GM19240 (cell line): Measurements from ENCODE around the gene PLAAT4.
A peak's percentile ranks its signal among the peaks of the same experiment; 100 is the strongest.
"Not testable (repeated sequence)": the region's sequence is repeated elsewhere in the genome, so short reads cannot be mapped to it uniquely, and the experiment has no call there.

Source experiments
- DNase-seq: peaks from one replicate; pipeline ENCODE4 v3.0.0; 2011; ENCODE audit warnings: low spot score; ENCODE audit not compliant: insufficient read length

PLAAT4 gene

DNA sequence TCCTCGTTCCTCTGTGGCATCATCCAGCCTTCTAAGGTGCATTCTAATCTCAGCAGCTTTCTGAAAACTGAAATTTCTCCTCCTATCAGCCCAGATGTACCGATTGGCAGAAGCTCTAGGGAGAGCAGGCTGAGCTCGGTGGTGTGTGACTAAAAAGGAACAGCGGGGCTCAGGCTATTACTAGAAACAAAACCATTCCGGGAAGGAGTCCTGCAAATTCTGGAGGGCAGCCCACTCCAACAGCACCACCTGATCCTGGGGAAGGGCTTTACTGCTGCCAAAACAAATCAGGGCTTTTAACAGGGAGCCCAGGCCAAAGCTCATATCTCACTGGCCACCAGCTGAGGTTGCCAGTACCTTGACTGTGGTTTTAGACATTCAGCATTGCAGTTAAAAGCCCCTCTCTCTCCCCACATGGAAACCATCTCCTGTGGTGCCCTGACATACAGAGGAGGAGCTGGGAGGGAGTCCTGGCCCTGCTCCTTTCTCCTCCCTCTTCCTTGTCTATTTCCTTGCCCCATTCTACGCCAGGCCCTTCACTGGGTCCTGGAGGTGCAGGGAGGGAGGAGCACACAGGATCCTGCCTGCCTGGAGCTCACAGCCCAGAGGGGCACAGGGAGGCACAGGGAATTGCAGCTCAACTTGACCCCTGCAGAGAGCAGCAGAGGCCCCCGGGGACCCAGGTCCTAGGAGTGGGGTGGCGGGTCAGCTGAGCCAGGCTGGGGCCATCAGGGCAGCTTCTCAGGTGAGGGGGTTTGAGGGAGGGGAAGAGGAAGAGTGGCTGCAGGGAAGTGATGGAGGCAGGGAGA is 889 bp downstream of the PLAAT4 start:
- DNase-seq = no peak

DNA sequence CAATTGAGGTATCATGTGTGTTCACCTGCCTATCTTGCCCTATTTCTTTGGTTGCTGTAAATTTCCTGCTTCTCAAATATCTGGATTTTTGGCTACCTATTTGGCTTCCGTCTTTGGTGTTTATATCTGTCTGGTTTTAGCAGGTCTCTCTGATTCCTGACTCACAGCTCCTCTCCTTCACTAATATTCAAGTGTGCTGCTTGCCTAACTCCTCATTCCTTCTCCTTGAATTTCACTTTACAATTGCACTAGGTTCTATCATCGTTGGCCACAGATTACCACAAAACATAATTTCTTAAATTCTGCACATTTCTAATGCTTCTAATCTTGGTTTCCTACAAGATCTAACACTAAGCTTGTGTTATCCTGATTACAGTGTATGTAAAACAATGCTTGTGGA is 5.9 kb downstream of the PLAAT4 start:
- DNase-seq = not testable (repeated sequence)

DNA sequence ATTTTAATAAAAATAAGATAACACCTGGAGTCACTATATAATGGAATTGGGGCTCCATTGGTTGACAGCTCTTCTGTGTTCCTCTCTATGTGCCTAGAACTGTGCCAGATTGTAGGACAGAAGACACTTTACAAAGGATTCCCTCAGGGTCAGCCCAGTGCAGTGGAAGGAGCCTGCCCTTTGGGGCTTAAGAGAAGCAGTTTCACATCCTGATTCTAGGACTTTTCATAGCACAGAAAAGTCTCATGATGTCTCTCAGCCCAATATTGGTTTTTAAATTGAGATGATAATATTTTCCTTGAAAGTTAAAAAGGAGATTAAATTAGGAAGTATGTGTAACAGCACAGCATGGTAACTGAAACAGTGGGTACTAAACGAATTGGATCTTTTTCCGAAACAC is 7.1 kb downstream of the PLAAT4 start:
- no peak for DNase-seq

DNA sequence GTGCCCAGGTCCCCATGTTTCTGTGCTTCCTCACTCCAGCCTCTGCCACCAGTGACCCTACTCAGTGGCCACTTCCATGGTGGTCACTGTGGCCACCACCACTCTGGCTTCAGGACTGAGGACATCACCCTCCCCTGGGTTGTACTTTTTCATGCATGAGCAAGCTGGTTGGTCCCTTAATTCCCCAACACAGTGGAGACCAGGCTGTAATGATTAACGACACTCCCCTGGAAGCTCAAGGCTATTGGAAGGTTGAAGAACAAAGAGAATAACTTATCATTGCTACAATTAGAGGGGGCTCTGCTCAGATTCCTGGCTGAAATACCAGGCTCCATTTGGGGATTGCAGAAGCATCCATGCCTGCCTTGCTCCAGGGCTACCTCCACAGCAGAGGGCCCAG is 10.5 kb downstream of the PLAAT4 start:
- DNase-seq = no peak

DNA sequence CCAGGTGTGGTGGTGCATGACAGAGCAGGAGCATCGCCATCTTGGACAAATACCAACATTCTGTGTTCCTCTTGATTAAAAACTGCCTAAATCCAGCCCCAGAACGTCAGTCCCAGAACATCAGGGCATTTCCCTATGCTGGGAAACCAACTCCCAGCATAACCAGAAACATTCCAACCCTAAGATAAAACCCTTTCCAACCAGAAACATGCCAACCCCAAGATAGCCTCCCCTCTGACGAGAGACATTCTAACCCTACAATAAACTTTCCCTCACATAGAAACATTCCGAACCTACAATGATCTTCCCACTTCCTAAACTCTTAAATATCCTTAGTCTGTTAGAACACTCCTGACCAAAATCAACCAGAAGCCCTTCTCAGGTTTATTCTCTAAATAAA is 11.6 kb downstream of the PLAAT4 start:
- no peak for DNase-seq

DNA sequence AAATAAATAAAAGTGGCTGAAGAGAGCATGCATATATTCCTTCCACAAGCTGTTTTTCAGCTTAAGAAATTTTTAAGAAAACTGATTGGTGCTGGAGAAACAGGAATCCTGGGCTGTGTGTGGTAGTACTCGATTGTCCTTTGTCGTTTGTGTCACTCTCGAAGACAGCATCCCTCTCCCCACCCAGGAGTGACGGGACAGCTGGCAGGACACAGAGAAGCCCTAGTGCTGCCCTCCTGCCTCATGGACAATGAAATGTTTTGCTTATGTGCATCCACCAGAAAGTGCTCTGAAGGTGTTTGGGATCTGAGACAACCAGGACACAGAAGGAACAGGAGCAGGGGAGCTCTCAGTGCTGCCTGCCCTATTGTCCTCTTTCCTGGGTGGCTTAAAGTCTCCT is 12.8 kb downstream of the PLAAT4 start:
- DNase-seq = no peak

DNA sequence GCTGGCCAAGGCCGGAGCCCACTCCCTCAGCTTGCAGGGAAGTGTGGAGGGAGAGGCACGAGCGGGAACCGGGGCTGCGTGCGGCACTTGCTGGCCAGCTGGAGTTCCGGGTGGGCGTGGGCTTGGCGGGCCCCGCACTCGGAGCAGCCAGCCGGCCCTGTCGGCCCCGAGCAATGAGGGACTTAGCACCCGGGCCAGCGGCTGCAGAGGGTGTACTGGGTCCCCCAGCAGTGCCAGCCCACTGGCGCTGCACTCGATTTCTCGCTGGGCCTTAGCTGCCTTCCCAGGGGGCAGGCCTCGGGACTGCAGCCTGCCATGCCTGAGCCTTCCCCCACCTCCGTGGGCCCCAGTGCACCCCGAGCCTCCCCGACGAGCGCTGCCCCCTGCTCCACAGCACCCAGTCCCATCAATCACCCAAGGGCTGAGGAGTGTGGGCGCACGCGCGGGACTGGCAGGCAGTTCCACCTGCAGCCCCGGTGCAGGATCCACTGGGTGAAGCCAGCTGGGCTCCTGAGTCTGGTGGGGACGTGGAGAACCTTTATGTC is 13.6 kb downstream of the PLAAT4 start:
- not testable (repeated sequence) for DNase-seq

DNA sequence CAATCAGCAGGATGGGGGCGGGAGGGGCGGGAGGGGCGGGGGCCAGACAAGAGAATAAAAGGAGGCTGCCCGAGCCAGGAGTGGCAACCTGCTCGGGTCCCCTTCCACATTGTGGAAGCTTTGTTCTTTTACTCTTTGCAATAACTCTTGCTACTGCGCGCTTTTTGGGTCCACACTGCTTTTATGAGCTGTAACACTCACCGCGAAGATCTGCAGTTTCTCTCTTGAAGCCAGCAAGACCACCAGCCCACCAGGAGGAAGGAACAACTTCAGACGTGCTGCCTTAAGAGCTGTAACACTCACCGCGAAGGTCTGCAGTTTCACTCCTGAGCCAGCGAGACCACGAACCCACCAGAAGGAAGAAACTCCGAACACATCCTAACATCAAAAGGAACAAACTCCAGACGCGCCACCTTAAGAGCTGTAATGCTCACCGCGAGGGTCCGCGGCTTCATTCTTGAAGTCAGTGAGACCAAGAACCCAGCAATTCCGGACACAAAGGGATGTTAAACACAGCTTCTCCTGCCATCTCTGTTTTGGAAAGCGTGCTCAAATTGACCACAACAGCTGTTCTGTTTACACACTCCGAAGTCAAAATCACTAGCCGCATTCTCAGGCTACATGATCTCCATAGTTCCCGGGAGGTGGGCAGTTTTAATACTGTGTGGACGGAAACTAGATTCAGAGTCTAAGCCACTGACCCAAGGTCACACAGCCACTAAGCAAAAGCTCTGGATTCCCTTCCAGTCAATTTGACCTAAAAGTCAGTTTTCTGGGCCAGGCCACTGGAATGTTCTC is 14.7 kb downstream of the PLAAT4 start:
- DNase-seq = no peak

DNA sequence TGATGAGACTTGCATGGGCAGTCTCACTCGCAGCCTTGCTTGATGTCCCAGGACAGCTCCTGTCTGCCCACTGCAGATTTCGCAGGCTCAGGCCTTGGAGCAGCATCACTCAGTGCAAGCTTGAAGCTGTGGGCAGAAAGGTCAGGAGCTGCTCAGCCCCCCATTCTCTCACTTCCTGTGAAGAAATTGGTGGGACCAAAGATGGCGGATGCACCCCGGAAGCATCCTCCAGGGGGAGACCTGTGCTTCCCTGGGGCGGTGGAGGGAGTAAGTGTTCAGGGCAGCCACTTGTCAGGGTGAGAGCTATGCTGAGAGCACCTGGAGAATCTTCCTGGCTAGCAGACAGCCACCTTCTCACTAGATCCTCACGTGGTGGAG is 15.3 kb downstream of the PLAAT4 start:
- no peak for DNase-seq

DNA sequence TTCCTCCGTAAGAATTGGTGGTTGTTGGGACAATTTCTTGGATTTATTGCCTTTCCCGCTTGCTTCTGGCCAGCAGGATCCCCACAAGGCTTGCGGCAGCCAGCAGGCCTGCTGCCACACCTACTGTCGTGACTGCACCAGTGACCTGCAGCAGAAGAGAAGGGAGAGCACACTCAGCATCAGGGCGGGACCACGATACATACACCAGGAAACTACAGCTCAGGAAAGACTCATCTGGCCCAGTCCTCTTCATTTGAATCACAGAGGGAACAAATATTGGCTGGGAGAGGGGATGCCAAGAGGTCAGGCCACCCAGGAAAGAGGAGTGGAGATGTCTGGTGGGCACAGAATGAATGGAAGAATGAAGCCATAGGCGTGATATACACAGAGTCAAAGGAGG is 16.3 kb downstream of the PLAAT4 start:
- DNase-seq = no peak

DNA sequence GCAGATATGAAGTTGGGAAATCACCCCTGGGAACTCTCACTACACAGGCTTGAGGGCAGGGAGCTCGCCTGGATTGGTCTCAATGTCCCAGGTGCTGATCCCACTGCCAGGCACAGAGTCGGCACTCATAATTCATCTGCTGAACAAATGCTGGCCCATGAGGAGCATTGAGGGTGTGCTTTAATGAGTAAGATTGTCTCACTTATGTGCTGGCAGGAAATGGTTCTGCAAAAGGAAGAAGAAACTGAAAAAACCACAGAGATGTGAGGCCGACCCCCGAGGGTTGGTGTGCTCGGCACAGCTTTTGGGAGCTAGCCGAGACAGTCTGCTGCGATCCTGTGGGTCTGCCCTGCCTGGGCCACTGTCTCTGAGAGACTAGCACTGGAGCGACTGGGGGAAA is 17.2 kb downstream of the PLAAT4 start:
- DNase-seq = peak; percentile 63

DNA sequence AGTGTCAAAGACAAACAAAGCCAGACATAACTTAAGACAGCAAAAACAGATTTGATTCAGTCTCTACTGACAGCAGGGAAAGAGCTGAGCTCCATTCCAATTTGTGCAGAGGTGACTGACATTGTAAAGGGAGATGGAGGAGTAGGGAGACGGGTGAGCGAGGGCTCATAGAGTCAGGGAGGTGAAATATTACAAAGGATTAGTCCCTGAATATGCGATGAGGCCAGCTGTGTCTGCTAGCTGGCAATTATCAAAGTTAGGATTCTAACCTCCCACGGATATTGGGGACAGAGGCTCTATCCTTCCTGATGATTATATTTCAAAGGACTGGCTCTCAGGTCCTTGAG is 18.2 kb downstream of the PLAAT4 start:
- DNase-seq = no peak

DNA sequence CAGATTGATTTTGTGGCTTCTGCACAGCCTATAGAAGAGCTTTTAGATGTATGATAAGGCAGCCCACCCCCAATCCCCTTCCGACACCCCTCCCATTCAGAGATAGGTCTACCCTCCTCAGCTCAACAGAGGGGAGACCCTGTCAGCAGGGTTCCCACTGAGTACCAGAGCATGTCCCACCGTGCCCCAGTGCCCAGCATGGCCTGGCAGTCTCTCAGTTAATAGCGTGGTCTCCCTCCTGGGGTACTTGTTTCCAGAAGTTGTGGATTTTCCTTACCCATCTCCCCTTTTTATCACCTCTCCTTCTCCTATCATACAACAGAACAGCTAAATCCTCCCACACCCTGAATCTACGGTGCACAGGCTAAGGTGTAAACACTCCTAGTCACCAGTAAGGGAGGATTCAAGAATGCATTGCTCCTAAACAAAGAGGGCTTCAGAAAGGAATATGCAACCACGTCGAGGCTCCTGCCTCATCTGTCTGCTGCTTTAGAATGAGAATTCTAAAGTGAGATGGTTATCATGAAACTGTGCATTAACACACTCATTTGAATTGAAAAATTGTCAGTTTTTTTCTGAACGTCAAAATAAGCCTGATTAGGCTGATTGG is 19.9 kb downstream of the PLAAT4 start:
- DNase-seq = no peak

DNA sequence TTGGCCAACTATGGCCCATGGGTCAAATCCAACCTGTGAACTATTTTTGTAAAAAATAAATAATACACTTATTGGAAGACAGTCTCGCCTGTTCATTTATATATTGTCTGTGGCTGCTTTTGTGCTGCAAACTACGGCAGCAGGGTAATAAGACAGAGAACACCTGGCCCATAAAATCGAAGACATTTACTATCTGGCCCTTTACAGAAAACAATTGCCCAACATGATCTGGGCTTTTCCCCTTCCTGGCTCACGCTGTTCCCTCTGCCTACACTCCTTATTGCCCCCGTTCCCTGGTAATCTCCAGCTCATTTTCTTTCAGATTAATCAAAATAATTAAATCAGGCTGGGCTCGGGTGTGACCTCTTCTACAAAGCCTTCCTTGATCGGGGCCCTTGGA is 21.0 kb downstream of the PLAAT4 start:
- DNase-seq = no peak

DNA sequence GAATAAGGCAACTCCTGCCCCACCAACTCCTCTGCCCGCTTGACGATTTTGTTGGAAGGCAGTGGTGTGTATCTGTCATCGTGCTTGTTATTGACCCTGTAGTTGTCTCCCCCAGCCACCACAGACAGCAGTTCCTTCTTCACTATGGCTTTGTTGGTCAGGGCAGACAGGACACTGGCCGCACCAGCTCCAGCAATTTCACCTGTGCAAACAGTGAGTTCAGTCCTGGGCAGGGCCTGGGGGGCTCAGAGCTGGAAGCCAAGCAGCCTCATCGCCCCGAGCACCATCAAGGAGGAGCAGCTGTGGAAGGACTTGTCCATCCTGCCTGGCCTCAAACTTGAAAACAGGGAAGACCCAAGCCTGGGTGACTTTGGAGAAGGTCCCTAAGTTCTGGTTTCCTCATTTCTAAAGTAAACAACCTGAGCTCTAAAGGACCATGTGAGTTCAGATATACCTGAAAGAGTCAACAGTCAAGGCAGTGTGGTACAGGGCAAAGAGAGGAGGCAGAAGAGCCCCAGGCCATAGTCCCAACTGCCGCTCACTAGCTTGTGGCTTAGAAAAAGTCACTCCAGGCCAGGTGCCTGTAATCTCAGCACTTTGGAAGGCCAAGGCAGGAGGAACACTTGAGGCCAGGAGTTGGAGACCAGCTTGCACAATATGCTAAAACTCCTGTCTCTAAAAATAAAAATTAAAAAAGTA is 22.0 kb downstream of the PLAAT4 start:
- no peak for DNase-seq

DNA sequence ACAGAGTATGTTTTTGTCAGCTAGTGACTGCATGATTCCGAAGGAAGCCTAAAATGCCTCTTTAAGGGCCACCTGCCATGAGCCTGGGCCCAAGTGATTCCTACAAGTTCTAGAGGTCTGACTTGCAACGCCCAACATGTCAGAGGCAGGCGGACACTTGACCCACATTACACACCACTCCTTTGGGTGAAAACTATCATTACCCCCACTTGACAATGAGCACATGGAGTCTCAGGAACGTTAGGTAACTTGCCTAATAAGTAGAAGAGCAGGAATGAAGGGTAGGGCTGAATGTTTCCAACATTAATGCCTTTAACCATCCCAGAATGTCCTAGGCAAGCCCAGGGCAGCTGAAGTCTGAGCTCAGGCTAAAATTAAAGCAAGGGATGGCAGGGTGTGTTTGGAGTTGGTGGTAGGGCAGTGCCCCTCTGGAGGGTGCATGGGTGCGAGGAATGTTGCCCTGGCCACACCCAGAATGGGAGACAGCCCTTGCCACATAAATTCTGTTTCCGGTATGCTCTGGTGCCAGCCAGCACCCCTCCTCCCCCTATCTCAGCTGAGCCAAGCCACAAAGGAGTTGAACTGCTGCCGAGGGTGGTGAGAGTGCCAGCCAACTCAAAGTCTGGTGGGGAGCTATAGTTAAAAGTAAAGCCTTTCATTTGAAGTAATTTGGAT is 24.0 kb downstream of the PLAAT4 start:
- no peak for DNase-seq

DNA sequence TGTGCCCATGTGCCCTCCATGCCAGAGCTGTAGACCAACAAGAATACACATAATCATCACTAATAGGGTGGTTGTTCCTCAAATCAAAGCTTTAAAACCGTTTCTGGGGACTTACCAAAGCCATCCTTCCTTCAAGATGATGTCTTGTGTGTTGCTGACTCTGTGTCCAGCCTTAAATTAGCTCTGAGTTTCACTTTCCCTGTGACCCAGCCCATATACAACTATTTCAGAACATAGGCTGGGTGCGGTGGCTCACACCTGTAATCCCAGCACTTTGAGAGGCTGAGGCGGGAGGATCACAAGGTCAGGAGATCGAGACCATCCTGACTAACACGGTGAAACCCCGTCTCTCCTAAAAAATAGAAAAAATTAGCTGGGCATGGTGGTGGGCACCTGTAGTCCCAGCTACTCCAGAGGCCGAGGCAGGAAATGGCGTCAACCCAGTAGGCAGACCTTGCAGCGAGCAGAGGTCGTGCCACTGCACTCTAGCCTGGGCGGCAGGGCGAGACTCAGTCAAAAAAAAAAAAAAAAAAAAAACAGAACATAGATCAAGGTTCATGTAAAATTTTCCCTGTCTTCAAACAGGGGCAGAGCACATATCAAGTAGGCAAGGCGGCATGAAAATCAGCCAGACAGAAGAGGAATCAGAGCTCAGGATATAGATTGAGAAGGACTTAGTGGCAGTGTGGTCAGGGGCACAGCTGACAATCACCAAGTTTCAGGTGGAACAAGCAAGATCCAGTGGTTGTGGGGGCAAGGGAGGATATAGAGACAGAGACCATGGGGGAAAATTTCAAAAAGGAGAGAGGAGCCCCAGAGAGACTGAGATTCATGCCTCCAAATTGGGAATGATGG is 26.8 kb downstream of the PLAAT4 start, which contains the start of gene PLAAT2:
Gene PLAAT2 (minus strand): TSS at position 179 of the 855 bp plus-strand sequence. CDS start 55 bp downstream, at position 124.
- no peak for DNase-seq

DNA sequence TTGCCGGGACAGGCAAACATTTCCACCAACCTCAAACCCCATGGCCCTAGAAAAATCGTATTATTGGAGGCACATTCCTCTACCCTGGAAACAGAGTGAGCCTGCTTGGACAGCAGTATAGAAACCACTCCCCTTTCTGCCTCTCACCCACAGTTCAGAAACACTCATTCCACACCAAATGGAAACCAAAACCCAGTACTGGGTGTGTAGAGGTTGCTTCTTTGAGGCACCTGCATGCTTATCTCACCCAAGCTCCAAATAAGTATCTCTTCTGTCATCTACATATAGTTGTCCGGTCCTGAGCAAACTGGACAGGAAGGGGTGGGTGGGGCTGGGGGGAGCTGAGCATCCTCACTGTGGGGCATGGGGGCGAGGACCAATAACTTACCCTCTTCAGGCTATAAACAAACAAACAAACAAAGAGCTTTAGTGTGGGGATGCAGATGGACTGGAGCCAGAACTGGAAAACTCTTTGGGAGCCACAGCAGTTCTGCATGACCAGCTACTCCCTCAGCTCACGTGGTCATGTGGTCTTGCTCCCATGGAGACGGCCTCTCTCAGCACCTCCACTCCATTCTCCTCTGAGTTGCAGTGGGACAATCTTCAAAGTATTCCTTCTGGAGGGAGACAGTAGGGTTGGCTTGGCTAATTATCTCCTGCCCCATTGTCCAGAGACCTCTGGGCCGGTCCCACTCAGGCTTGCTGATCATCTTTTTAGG is 27.6 kb downstream of the PLAAT4 start:
- peak; percentile 67 for DNase-seq

DNA sequence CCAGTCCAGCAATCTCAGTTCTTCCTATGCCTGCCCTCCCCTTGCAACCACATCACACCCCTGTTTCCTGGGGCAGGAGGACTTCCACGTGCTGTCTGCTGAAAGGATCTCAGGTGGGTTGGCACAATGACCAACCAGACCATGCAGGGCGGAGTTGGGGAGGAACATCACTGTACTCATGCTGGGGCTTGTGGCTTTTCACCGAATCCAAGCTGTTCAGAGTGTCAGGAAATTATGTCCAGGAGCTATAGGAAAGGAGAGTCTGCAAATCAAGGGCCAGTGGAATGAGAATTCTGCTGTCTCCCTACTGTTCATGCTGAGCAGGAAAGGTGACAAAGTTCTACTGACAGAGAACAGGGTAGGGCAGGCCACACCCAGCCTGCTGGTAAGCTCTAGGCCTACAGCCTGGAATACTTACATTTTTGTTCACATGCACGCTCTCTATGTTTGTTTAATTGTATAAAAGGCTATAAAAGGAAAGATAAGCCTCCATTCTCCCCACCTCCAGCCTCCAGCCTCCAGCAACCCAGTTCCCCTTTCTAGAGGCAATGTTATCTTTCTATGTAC is 28.3 kb downstream of the PLAAT4 start:
- no peak for DNase-seq
